A549 (cell line): ENCODE data around the gene TIMD4. TPM values are rescaled to one million over a fixed set of nuclear protein-coding genes. Genes with fewer than 3 reads are reported as not detected.

Experiments used
- ATAC-seq, 2 experiments: fragments of 200-7000 bp in 1 of 2; fragments of >200 bp in 1 of 2; cut with Nextera tagmentation in 1 of 2; cut with Tn5 transposase in 1 of 2; 3 replicates each; pipeline versions ENCODE4 v1.8.0 to v1.9.1; 2018 to 2020; ENCODE audit warnings: mild to moderate bottlenecking in 1 of 2, moderate library complexity in 1 of 2
- CTCF ChIA-PET: fragments of 300-600 bp; sonication (Branson Sonifier 250); formaldehyde crosslinking; extraction: SDS; loops from one replicate; lab custom pipeline; 2021; ENCODE audit warnings: antibody characterized with exemption, inconsistent platforms; lab: Yijun Ruan, JAX
- POLR2A ChIA-PET: fragments of 350-600 bp; formaldehyde crosslinking; extraction: SDS; loops from one replicate; lab custom pipeline; 2021; ENCODE audit warnings: antibody characterized with exemption, inconsistent platforms; lab: Yijun Ruan, JAX
- DNase-seq, 2 experiments: peaks; one replicate each; pipeline versions ENCODE4 v3.0.0 to v3.0.0-alpha.2; 2011 to 2016; ENCODE audit warnings: low read depth in 1 of 2, low spot score in 1 of 2
- FAIRE-seq: peaks from 2 replicates; lab custom pipeline; 2011; peaks lifted over from hg19 to GRCh38; lab: Jason Lieb, UNC
- H3K27ac ChIP-seq, 2 experiments: fragments of >200 bp; sonication (Bioruptor Twin); formaldehyde crosslinking; 3 replicates each; pipeline ENCODE4 v1.5.1; 2016 to 2017
- H3K4me1 ChIP-seq: fragments of >200 bp; sonication (Bioruptor Twin); formaldehyde crosslinking; 3 replicates; pipeline ENCODE4 v1.6.1; 2016
- H3K4me2 ChIP-seq: fragments of >200 bp; sonication (Bioruptor Twin); formaldehyde crosslinking; 3 replicates; pipeline ENCODE4 v1.6.1; 2016
- H3K4me3 ChIP-seq: fragments of >200 bp; sonication (Bioruptor Twin); formaldehyde crosslinking; 3 replicates; pipeline ENCODE4 v1.5.1; 2016
- H3K9me3 ChIP-seq: fragments of >200 bp; sonication (Bioruptor Twin); formaldehyde crosslinking; 3 replicates; pipeline ENCODE4 v1.6.1; 2016
- BCL3 ChIP-seq: fragments of >200 bp; sonication (Bioruptor Twin); formaldehyde crosslinking; IDR thresholded peaks from 3 replicates; pipeline ENCODE4 v1.6.1; 2016
- CHD4 ChIP-seq: fragments of 200-600 bp; sonication (generic); IDR thresholded peaks from 2 replicates; pipeline ENCODE4 v1.6.1; 2016; ENCODE audit warnings: antibody characterized with exemption, mild to moderate bottlenecking, borderline replicate concordance
- E2F6 ChIP-seq: IDR thresholded peaks from 2 replicates; pipeline ENCODE4 v1.6.1; 2012; ENCODE audit warnings: low read depth, borderline replicate concordance
- EHMT2 ChIP-seq: fragments of 200-600 bp; sonication (generic); IDR thresholded peaks from 2 replicates; pipeline ENCODE4 v1.6.1; 2016; ENCODE audit warnings: antibody characterized with exemption, low read depth, mild to moderate bottlenecking, moderate library complexity
- ESRRA ChIP-seq: fragments of 150-350 bp; IDR thresholded peaks from 2 replicates; pipeline ENCODE4 v1.6.1; 2014; ENCODE audit warnings: mild to moderate bottlenecking, low read length, borderline replicate concordance
- FOXS1 ChIP-seq: fragments of 250-450 bp; sonication (Bioruptor Pico); IDR thresholded peaks from 2 replicates; pipeline ENCODE4 v1.5.0; 2020; ENCODE audit warnings: mild to moderate bottlenecking, moderate library complexity
- HMGXB4 ChIP-seq: fragments of 250-450 bp; sonication (Bioruptor Pico); IDR thresholded peaks from 2 replicates; pipeline ENCODE4 v1.5.0; 2021; ENCODE audit warnings: mild to moderate bottlenecking, moderate library complexity, borderline replicate concordance
- HOXB13 ChIP-seq: fragments of 250-450 bp; sonication (Bioruptor Pico); IDR thresholded peaks from 2 replicates; pipeline ENCODE4 v1.5.0; 2020; ENCODE audit warnings: low read depth, mild to moderate bottlenecking, moderate library complexity
- JUNB ChIP-seq: fragments of >200 bp; sonication (Bioruptor Twin); formaldehyde crosslinking; IDR thresholded peaks from 2 replicates; pipeline ENCODE4 v1.6.1; 2016
- MAX ChIP-seq: IDR thresholded peaks from 2 replicates; pipeline ENCODE4 v1.6.1; 2012
- MAZ ChIP-seq: fragments of 150-350 bp; IDR thresholded peaks from 2 replicates; pipeline ENCODE4 v1.6.1; 2014; ENCODE audit warnings: antibody characterized with exemption, low read depth, low read length, borderline replicate concordance
- NR3C1 ChIP-seq: fragments of >200 bp; sonication (Bioruptor Twin); formaldehyde crosslinking; IDR thresholded peaks from 3 replicates; pipeline ENCODE4 v1.6.1; 2017
- PHF8 ChIP-seq: fragments of 200-600 bp; sonication (generic); IDR thresholded peaks from 2 replicates; pipeline ENCODE4 v1.6.1; 2016; ENCODE audit warnings: low read depth, mild to moderate bottlenecking, antibody characterized with exemption, moderate library complexity, borderline replicate concordance
- RARB ChIP-seq: fragments of 250-450 bp; sonication (Bioruptor Pico); IDR thresholded peaks from 2 replicates; pipeline ENCODE4 v1.8.0; 2021; ENCODE audit warnings: mild to moderate bottlenecking, moderate library complexity
- REST ChIP-seq: fragments of 200-600 bp; sonication (generic); IDR thresholded peaks from 2 replicates; pipeline ENCODE4 v1.6.1; 2016; ENCODE audit warnings: antibody characterized with exemption, mild to moderate bottlenecking, moderate library complexity
- RNF2 ChIP-seq: fragments of 200-600 bp; sonication (generic); IDR thresholded peaks from 2 replicates; pipeline ENCODE4 v1.6.1; 2016; ENCODE audit warnings: low read depth, mild to moderate bottlenecking, antibody characterized with exemption, moderate library complexity, borderline replicate concordance
- SREBF2 ChIP-seq: fragments of 450-650 bp; IDR thresholded peaks from 2 replicates; pipeline ENCODE4 v1.6.1; 2014; ENCODE audit warnings: mild to moderate bottlenecking, moderate library complexity
- TFCP2L1 ChIP-seq: fragments of 250-450 bp; sonication (Bioruptor Pico); IDR thresholded peaks from 2 replicates; pipeline ENCODE4 v1.5.0; 2021; ENCODE audit warnings: mild to moderate bottlenecking
- TP53 ChIP-seq: fragments of 250-450 bp; sonication (Bioruptor Pico); IDR thresholded peaks from 2 replicates; pipeline ENCODE4 v1.5.0; 2021; ENCODE audit warnings: mild to moderate bottlenecking, moderate library complexity
- ZFP36 ChIP-seq: fragments of 450-650 bp; IDR thresholded peaks from 2 replicates; pipeline ENCODE4 v1.6.1; 2014; ENCODE audit warnings: borderline replicate concordance; ENCODE audit not compliant: partially characterized antibody
- ZNF302 ChIP-seq: fragments of 250-450 bp; sonication (Bioruptor Pico); IDR thresholded peaks from 2 replicates; pipeline ENCODE4 v1.9.0; 2021; ENCODE audit warnings: inconsistent platforms, mild to moderate bottlenecking, moderate library complexity
- WGBS: methylation state at CpG from one replicate; pipeline ENCODE4 v1.1.6; 2017; ENCODE audit errors: missing lambda C conversion rate; 5-methylcytosine and 5-hydroxymethylcytosine counted together
- polyA plus RNA-seq, 4 experiments: library from polyadenylated mRNA; depleted of rRNA in 3 of 4; stranded (reverse); fragments of >200 nt; fragmentation: RNase III in 1 of 4; extraction: RNeasy Plus Mini Kit Qiagen cat#74134 plus additional on column Dnase treatment in 1 of 4; gene quantifications; 2 replicates in 3 of 4; 3 replicates in 1 of 4; pipeline ENCODE4 v1.2.3, GENCODE V29; 2011 to 2017
- TF ChIP-seq, protein P1 (sequence below): fragments of >200 bp; sonication (Bioruptor Twin); formaldehyde crosslinking; IDR thresholded peaks from 3 replicates; pipeline ENCODE4 v1.5.1; 2016
- TF ChIP-seq, protein P2 (sequence below): IDR thresholded peaks from 2 replicates; pipeline ENCODE4 v1.6.1; 2012

TIMD4 gene
- polyA plus RNA-seq, 2 of the 4 experiments (the other 2 are of a cell fraction): 2.3 to 4.6 TPM

DNA sequence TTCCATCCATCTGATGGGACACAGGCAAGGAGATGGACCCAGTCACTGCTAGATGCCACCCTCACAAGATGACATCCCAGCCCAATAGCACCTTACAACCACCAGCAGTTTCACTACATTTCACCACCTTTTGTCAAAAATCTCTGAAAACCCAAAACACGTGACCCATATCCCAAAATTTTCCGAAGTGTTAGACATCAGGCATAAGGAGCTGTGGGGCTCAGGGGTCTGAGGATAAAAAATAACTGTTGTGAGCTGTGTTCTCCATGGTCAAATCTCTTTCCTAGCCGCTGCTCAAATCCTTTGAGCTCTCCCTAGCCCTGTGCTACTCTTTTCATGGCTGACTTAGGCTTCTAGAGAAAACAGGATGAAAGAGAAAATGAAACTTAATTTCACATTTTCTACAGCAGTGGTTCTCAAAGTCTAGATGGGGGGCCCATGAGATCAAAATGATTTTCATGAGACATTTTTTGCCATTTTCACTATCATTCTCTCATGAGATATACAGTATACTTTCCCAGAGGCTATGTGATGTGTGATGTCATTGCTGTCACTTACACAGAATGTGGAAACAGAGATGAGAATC, 40.7 kb downstream of the TIMD4 start:
- CTCF ChIA-PET: interaction anchor here (0.6 to 1.7 kb wide), 2 partner anchors 210 to 1617 kb away, joined by 3 to 4 read pairs; no protein-coding TSS in a partner anchor
- WGBS: 96% methylated on average over 3 of the region's 3 CpGs
- POLR2A ChIA-PET: no interaction called here
- no peak overlapping the region for H3K4me2 ChIP-seq
- no peak overlapping the region for H3K27ac ChIP-seq
- no peak for TF ChIP-seq TP53 (CRISPR knock-in tag)
- TF ChIP-seq MAX: no peak
- TF ChIP-seq SREBF2: no peak
- TF ChIP-seq JUNB: no peak
- TF ChIP-seq EHMT2: no peak
- TF ChIP-seq RNF2: no peak
- no peak for TF ChIP-seq ESRRA
- no peaks in the 10 kb centered on the region for H3K9me3 ChIP-seq
- 0 out of 3 replicates have a peak, but pooled peaks cover 3% of the 10 kb centered on the region for H3K4me1 ChIP-seq
- FAIRE-seq (no peak), DNase-seq (no peak), ATAC-seq (no peak)
- H3K4me3 ChIP-seq: no peak overlapping the region

DNA sequence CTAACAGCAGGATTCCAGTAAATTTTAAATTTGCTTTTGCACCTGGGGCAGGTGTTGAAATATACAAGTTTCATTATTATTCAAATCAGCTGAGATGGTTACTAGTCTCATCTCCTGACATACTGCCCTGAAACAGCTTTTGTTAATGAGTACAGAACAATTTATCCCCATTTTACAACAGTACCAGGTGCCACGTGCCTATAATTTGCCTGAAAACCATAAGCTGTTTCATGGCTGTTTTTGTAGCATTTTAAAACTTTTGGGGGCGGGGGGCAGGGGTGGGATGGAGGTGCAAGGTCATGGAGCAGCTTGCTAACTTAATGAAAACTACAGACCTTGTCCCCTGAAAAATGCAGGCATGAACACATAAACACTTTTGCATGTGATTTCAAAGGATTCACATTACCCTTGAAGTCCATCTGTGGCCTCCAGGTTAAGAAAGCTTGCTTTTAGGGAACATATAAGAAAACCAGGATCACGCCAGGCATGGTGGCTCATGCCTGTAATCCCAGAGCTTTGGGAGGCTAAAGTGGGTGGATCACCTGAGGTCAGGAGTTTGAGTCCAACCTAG, 42.1 kb downstream of the TIMD4 start:
- TF ChIP-seq, protein P1, sequence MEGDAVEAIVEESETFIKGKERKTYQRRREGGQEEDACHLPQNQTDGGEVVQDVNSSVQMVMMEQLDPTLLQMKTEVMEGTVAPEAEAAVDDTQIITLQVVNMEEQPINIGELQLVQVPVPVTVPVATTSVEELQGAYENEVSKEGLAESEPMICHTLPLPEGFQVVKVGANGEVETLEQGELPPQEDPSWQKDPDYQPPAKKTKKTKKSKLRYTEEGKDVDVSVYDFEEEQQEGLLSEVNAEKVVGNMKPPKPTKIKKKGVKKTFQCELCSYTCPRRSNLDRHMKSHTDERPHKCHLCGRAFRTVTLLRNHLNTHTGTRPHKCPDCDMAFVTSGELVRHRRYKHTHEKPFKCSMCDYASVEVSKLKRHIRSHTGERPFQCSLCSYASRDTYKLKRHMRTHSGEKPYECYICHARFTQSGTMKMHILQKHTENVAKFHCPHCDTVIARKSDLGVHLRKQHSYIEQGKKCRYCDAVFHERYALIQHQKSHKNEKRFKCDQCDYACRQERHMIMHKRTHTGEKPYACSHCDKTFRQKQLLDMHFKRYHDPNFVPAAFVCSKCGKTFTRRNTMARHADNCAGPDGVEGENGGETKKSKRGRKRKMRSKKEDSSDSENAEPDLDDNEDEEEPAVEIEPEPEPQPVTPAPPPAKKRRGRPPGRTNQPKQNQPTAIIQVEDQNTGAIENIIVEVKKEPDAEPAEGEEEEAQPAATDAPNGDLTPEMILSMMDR: no peak
- TF ChIP-seq TFCP2L1 (no peak), BCL3 (no peak), MAX (no peak), HMGXB4 (no peak), MAZ (no peak), ZNF302 (CRISPR knock-in tag) (no peak), FOXS1 (CRISPR knock-in tag) (no peak), CHD4 (no peak), PHF8 (no peak), NR3C1 (no peak), E2F6 (no peak), REST (no peak), ZFP36 (no peak), HOXB13 (CRISPR knock-in tag) (no peak), RARB (no peak), JUNB (no peak)
- TF ChIP-seq, protein P2, sequence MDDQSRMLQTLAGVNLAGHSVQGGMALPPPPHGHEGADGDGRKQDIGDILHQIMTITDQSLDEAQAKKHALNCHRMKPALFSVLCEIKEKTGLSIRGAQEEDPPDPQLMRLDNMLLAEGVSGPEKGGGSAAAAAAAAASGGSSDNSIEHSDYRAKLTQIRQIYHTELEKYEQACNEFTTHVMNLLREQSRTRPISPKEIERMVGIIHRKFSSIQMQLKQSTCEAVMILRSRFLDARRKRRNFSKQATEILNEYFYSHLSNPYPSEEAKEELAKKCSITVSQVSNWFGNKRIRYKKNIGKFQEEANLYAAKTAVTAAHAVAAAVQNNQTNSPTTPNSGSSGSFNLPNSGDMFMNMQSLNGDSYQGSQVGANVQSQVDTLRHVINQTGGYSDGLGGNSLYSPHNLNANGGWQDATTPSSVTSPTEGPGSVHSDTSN: no peak
- WGBS: 84% methylated on average over 3 of the region's 3 CpGs
- Histone ChIP-seq H3K4me2 (no peak overlapping the region), H3K4me1 (0 out of 3 replicates have a peak, but pooled peaks cover 3% of the 10 kb centered on the region), H3K4me3 (no peak overlapping the region), H3K9me3 (no peaks in the 10 kb centered on the region), H3K27ac (no peak overlapping the region)
- no peak for DNase-seq
- ATAC-seq: no peak
- CTCF ChIA-PET: interaction anchor here (1.0 to 1.7 kb wide), 2 partner anchors 12 to 211 kb away, joined by 3 to 4 read pairs; no protein-coding TSS in a partner anchor
- no peak for FAIRE-seq
- POLR2A ChIA-PET: interaction anchor here (0.6 kb wide), 1 partner anchor 61 kb away, joined by 4 read pairs; no protein-coding TSS in a partner anchor
